ENCODE results near the gene GAL.

GRCh38 chr11:68687311-68687710, 3.0 kb downstream of the GAL start:
- TF ChIP-seq POLR2A (IDR thresholded peaks at IDR 0.05) (no peak), EP300 (IDR thresholded peaks at IDR 0.05; ENCODE audit: low read depth) (no peak)
- TF ChIP-seq, protein P1, sequence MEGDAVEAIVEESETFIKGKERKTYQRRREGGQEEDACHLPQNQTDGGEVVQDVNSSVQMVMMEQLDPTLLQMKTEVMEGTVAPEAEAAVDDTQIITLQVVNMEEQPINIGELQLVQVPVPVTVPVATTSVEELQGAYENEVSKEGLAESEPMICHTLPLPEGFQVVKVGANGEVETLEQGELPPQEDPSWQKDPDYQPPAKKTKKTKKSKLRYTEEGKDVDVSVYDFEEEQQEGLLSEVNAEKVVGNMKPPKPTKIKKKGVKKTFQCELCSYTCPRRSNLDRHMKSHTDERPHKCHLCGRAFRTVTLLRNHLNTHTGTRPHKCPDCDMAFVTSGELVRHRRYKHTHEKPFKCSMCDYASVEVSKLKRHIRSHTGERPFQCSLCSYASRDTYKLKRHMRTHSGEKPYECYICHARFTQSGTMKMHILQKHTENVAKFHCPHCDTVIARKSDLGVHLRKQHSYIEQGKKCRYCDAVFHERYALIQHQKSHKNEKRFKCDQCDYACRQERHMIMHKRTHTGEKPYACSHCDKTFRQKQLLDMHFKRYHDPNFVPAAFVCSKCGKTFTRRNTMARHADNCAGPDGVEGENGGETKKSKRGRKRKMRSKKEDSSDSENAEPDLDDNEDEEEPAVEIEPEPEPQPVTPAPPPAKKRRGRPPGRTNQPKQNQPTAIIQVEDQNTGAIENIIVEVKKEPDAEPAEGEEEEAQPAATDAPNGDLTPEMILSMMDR (IDR thresholded peaks at IDR 0.05), result no peak

Measured in transverse colon (tissue), 3 donors.